ENCODE data around the gene PRKD3.

Gene PRKD3

GRCh38 chr2:37323781-37324535 is 675 bp downstream of the PRKD3 start:
- H3K4me3 ChIP-seq (ENCODE audit: severe bottlenecking) = peak overlapping the region; percentile 54
- peaks cover 21% of the 10 kb centered on the region for H3K4me1 ChIP-seq (ENCODE audit: insufficient read depth, poor library complexity, severe bottlenecking)
- peak overlapping the region; percentile 52 for H3K27ac ChIP-seq (ENCODE audit: poor library complexity, severe bottlenecking)
- H3K27me3 ChIP-seq (ENCODE audit: insufficient read depth, poor library complexity, severe bottlenecking) = no peaks in the 10 kb centered on the region
- DNase-seq (ENCODE audit: low spot score) (no peak), ATAC-seq (ENCODE audit: low read depth) (peak; percentile 48)
- H3K9me3 ChIP-seq (ENCODE audit: severe bottlenecking) = no peaks in the 10 kb centered on the region
- no peak for TF ChIP-seq CTCF (IDR thresholded peaks at IDR 0.05; ENCODE audit: poor library complexity, severe bottlenecking)
- peaks cover 18% of the 10 kb centered on the region for H3K36me3 ChIP-seq (ENCODE audit: low read depth)

GRCh38 chr2:37323176-37323780 is 1.4 kb downstream of the PRKD3 start:
- no peaks in the 10 kb centered on the region for H3K27me3 ChIP-seq (ENCODE audit: insufficient read depth, poor library complexity, severe bottlenecking)
- DNase-seq (ENCODE audit: low spot score) (no peak), ATAC-seq (ENCODE audit: low read depth) (no peak)
- H3K9me3 ChIP-seq (ENCODE audit: severe bottlenecking) = no peaks in the 10 kb centered on the region
- peaks cover 19% of the 10 kb centered on the region for H3K36me3 ChIP-seq (ENCODE audit: low read depth)
- H3K4me3 ChIP-seq (ENCODE audit: severe bottlenecking) = peak overlapping the region; percentile 54
- H3K27ac ChIP-seq (ENCODE audit: poor library complexity, severe bottlenecking) = peak overlapping the region; percentile 52
- TF ChIP-seq CTCF (IDR thresholded peaks at IDR 0.05; ENCODE audit: poor library complexity, severe bottlenecking) = no peak
- peaks cover 21% of the 10 kb centered on the region for H3K4me1 ChIP-seq (ENCODE audit: insufficient read depth, poor library complexity, severe bottlenecking)

GRCh38 chr2:37322368-37322767 is 2.3 kb downstream of the PRKD3 start:
- no peak overlapping the region for H3K4me3 ChIP-seq (ENCODE audit: severe bottlenecking)
- ATAC-seq (ENCODE audit: low read depth) = no peak
- peaks cover 21% of the 10 kb centered on the region for H3K4me1 ChIP-seq (ENCODE audit: insufficient read depth, poor library complexity, severe bottlenecking)
- H3K9me3 ChIP-seq (ENCODE audit: severe bottlenecking) = no peaks in the 10 kb centered on the region
- H3K27me3 ChIP-seq (ENCODE audit: insufficient read depth, poor library complexity, severe bottlenecking) = no peaks in the 10 kb centered on the region
- H3K27ac ChIP-seq (ENCODE audit: poor library complexity, severe bottlenecking) = no peak overlapping the region
- peaks cover 19% of the 10 kb centered on the region for H3K36me3 ChIP-seq (ENCODE audit: low read depth)
- DNase-seq (ENCODE audit: low spot score) = no peak
- TF ChIP-seq CTCF (IDR thresholded peaks at IDR 0.05; ENCODE audit: poor library complexity, severe bottlenecking) = no peak

GRCh38 chr2:37321029-37321682 is 3.5 kb downstream of the PRKD3 start:
- no peak for TF ChIP-seq CTCF (IDR thresholded peaks at IDR 0.05; ENCODE audit: poor library complexity, severe bottlenecking)
- Histone ChIP-seq H3K36me3 (ENCODE audit: low read depth) (peaks cover 24% of the 10 kb centered on the region), H3K4me3 (ENCODE audit: severe bottlenecking) (no peak overlapping the region), H3K4me1 (ENCODE audit: insufficient read depth, poor library complexity, severe bottlenecking) (peaks cover 14% of the 10 kb centered on the region), H3K27me3 (ENCODE audit: insufficient read depth, poor library complexity, severe bottlenecking) (no peaks in the 10 kb centered on the region), H3K27ac (ENCODE audit: poor library complexity, severe bottlenecking) (no peak overlapping the region), H3K9me3 (ENCODE audit: severe bottlenecking) (no peaks in the 10 kb centered on the region)
- DNase-seq (ENCODE audit: low spot score) (no peak), ATAC-seq (ENCODE audit: low read depth) (no peak)

Data from RWPE2 (cell line).